RWPE2 (cell line): Measurements from ENCODE around the gene MED13.

Source experiments
- ATAC-seq: fragments of 200-7000 bp; cut with Tn5 transposase; 3 replicates; pipeline ENCODE4 v1.9.1; 2021; ENCODE audit warnings: low read depth
- DNase-seq: peaks from one replicate; pipeline ENCODE4 v3.0.0-alpha.2; 2020; ENCODE audit warnings: low spot score
- H3K27ac ChIP-seq: fragments of 450-650 bp; 2 replicates; pipeline ENCODE4 v1.5.1; 2017; ENCODE audit warnings: mild to moderate bottlenecking; ENCODE audit not compliant: poor library complexity, severe bottlenecking
- H3K27me3 ChIP-seq: fragments of 250-450 bp; sonication (Bioruptor Pico); 2 replicates; pipeline ENCODE4 v1.5.1; 2021; ENCODE audit warnings: mild to moderate bottlenecking, moderate library complexity; ENCODE audit not compliant: insufficient read depth, poor library complexity, severe bottlenecking
- H3K36me3 ChIP-seq: fragments of 250-450 bp; sonication (Bioruptor Pico); 2 replicates; pipeline ENCODE4 v1.5.1; 2020; ENCODE audit warnings: low read depth, mild to moderate bottlenecking, moderate library complexity
- H3K4me1 ChIP-seq: fragments of 250-450 bp; sonication (Bioruptor Pico); 2 replicates; pipeline ENCODE4 v1.5.1; 2021; ENCODE audit warnings: mild to moderate bottlenecking, moderate library complexity; ENCODE audit not compliant: insufficient read depth, poor library complexity, severe bottlenecking
- H3K4me3 ChIP-seq: fragments of 250-450 bp; sonication (Bioruptor Pico); 2 replicates; pipeline ENCODE4 v1.5.1; 2021; ENCODE audit warnings: mild to moderate bottlenecking, moderate library complexity; ENCODE audit not compliant: severe bottlenecking
- H3K9me3 ChIP-seq: fragments of 250-450 bp; sonication (Bioruptor Pico); 2 replicates; pipeline ENCODE4 v1.5.1; 2021; ENCODE audit warnings: mild to moderate bottlenecking, moderate library complexity; ENCODE audit not compliant: severe bottlenecking
- TF ChIP-seq, protein P1 (sequence below): fragments of 450-650 bp; IDR thresholded peaks from one replicate; pipeline ENCODE4 v1.5.1; 2017; ENCODE audit warnings: mild to moderate bottlenecking, moderate library complexity; ENCODE audit not compliant: poor library complexity, severe bottlenecking

The MED13 gene, protein sequence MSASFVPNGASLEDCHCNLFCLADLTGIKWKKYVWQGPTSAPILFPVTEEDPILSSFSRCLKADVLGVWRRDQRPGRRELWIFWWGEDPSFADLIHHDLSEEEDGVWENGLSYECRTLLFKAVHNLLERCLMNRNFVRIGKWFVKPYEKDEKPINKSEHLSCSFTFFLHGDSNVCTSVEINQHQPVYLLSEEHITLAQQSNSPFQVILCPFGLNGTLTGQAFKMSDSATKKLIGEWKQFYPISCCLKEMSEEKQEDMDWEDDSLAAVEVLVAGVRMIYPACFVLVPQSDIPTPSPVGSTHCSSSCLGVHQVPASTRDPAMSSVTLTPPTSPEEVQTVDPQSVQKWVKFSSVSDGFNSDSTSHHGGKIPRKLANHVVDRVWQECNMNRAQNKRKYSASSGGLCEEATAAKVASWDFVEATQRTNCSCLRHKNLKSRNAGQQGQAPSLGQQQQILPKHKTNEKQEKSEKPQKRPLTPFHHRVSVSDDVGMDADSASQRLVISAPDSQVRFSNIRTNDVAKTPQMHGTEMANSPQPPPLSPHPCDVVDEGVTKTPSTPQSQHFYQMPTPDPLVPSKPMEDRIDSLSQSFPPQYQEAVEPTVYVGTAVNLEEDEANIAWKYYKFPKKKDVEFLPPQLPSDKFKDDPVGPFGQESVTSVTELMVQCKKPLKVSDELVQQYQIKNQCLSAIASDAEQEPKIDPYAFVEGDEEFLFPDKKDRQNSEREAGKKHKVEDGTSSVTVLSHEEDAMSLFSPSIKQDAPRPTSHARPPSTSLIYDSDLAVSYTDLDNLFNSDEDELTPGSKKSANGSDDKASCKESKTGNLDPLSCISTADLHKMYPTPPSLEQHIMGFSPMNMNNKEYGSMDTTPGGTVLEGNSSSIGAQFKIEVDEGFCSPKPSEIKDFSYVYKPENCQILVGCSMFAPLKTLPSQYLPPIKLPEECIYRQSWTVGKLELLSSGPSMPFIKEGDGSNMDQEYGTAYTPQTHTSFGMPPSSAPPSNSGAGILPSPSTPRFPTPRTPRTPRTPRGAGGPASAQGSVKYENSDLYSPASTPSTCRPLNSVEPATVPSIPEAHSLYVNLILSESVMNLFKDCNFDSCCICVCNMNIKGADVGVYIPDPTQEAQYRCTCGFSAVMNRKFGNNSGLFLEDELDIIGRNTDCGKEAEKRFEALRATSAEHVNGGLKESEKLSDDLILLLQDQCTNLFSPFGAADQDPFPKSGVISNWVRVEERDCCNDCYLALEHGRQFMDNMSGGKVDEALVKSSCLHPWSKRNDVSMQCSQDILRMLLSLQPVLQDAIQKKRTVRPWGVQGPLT (N-terminal part only)

DNA sequence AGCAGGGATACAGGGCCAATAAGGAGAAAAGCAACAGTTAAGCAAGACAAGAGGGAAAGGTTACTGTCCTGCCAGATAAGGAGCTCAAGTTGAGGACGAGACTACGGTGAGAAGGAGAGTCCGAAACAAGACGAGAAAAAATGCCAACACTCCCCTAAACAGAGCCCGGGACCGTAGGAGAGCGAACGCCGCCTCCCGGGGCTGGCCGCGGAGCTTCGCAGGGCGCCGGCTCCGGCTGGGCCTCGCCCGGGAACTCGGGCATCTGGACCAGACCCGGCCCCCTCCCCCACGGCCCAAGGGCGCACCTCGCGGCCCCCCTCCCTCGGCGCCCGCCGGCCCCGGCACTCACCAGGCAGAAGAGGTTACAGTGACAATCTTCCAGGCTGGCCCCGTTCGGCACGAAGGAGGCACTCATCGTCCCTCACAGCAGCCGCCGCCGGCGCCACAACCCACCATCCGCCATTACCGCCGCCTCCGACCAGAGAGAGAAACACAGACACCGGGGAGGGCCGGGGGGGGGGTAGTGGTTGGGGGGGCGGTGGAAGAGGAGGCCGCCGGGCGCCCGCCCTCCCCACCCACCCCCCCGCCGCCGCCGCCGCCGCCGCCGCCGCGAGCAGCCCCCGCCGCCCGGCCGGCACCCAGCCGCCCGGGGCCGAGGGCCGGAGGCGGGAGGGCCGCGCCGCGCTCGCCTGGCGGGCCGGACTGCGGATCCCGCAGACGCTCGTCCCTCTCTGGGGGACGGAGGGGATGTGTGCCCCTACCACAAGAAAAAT lies at the start of gene MED13:
MED13 (minus strand) TSS at position 488 of the 773 bp plus-strand sequence; CDS start at position 415, 73 bp downstream.
- TF ChIP-seq, protein P1, sequence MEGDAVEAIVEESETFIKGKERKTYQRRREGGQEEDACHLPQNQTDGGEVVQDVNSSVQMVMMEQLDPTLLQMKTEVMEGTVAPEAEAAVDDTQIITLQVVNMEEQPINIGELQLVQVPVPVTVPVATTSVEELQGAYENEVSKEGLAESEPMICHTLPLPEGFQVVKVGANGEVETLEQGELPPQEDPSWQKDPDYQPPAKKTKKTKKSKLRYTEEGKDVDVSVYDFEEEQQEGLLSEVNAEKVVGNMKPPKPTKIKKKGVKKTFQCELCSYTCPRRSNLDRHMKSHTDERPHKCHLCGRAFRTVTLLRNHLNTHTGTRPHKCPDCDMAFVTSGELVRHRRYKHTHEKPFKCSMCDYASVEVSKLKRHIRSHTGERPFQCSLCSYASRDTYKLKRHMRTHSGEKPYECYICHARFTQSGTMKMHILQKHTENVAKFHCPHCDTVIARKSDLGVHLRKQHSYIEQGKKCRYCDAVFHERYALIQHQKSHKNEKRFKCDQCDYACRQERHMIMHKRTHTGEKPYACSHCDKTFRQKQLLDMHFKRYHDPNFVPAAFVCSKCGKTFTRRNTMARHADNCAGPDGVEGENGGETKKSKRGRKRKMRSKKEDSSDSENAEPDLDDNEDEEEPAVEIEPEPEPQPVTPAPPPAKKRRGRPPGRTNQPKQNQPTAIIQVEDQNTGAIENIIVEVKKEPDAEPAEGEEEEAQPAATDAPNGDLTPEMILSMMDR: no peak
- no peaks in the 10 kb centered on the region for H3K27me3 ChIP-seq
- DNase-seq (peak; percentile 66), ATAC-seq (peak; percentile 41)
- H3K4me3 ChIP-seq: peak within 1 kb of the TSS; percentile 93
- H3K4me1 ChIP-seq: peaks cover 23% of the 10 kb centered on the region
- no peaks in the 10 kb centered on the region for H3K9me3 ChIP-seq
- H3K27ac ChIP-seq: peak within 1 kb of the TSS; percentile 77
- H3K36me3 ChIP-seq: peaks cover 36% of the 10 kb centered on the region

DNA sequence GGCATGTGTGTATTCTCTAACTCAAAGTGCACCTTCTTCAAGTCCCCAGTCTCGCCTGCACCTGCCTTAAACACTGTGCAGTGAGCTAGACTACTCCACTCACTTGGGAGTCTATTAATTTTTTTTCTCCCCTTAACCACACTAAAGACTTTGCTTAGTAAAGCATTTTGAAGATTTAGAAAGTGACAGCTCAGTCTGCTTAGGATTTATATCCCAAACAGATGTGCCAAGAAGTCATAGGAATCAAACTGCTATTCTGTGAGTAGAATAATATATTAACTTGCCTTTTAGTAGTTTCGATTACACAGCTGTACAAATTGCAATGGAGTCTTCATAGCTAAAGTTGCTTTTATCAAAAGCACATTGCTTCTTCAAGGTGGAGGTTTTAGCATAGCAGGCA lies 47.2 kb upstream of the MED13 start:
- no peak overlapping the region for H3K4me3 ChIP-seq
- no peak for DNase-seq
- H3K27ac ChIP-seq: no peak overlapping the region
- H3K9me3 ChIP-seq: no peaks in the 10 kb centered on the region
- ATAC-seq: no peak
- TF ChIP-seq, protein P1: no peak
- H3K4me1 ChIP-seq: no peaks in the 10 kb centered on the region
- H3K27me3 ChIP-seq: no peaks in the 10 kb centered on the region
- H3K36me3 ChIP-seq: no peaks in the 10 kb centered on the region

DNA sequence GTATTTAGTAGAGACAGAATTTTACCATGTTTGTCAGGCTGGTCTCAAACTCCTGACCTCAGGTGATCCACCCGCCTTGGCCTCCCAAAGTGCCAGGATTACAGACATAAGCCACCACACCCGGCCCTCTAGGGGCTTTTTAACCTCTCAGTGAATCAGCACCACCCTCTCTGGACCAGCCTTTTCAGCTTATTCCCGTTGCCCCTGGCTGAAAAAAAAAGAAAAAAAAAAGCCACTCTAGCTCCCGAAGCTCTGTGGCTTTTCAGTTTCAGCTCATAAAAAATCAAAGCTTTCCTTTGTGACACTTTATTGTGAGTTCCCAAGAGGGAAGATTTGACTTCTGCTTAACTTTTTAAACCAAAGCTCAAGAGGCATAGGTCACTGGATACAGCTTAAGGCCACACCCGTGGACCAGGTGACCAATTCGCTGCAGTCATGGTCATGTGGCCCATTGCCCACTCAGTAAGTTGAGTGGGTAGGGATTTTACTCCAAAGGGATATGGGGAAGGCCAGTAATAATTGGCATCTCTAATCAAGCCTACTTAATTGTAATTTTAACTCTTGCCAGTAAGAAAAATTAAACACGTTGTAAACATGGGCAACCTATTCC lies 46.6 kb upstream of the MED13 start:
- Histone ChIP-seq H3K27me3 (no peaks in the 10 kb centered on the region), H3K27ac (no peak overlapping the region), H3K4me3 (no peak overlapping the region), H3K36me3 (no peaks in the 10 kb centered on the region), H3K4me1 (no peaks in the 10 kb centered on the region), H3K9me3 (no peaks in the 10 kb centered on the region)
- TF ChIP-seq, protein P1: no peak
- DNase-seq: no peak
- no peak for ATAC-seq

DNA sequence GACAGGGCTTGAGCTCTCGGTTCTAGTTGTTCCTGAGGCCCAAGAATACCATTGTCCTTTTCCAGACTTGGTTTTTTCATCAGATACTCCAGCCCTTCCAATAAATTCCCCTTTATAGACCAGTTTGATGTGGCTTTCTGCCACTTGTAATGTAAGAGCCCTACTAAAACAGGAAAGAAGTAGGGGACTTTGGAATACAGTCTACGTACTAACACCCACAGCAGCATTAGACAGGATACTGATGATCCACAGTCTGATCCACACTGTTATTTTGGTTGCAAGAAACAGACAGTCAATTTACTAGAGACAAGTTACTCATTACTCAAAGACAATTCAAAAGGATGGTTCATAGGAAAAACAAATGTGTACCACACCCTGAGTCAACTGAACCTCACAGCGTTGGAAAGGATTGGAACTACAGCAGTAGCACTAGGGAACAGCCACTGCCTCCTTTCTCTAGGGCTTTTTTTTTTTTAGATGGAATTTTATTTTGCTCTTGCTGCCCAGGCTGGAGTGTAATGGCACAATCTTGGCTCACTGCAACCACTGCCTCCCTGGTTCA lies 45.9 kb upstream of the MED13 start:
- H3K4me3 ChIP-seq: no peak overlapping the region
- no peak for ATAC-seq
- H3K27me3 ChIP-seq: no peaks in the 10 kb centered on the region
- H3K27ac ChIP-seq: no peak overlapping the region
- no peaks in the 10 kb centered on the region for H3K9me3 ChIP-seq
- DNase-seq: no peak
- no peaks in the 10 kb centered on the region for H3K36me3 ChIP-seq
- H3K4me1 ChIP-seq: no peaks in the 10 kb centered on the region
- TF ChIP-seq, protein P1: no peak
